NCI-H446 (cell line): ENCODE measurements around the gene CADM2.
"Not testable (repeated sequence)": the region's sequence is repeated elsewhere in the genome, so short reads cannot be mapped to it uniquely, and the experiment has no call there.

Experiments used
- DNase-seq, 2 experiments: peaks; one replicate each; lab custom pipeline; 2025; lab: John Stamatoyannopoulos, UW

The CADM2 gene

GRCh38 chr3:84958495-84959469, at the start of gene CADM2:
Gene CADM2, plus strand, starts transcription at chr3:84958989.
- peak; percentile 13 to 75 for DNase-seq

GRCh38 chr3:84918592-84918991, 40.2 kb upstream of the CADM2 start:
- DNase-seq: not testable (repeated sequence)

- DNase-seq: no peak
Measured at GRCh38 chr3:84922682-84923081, 36.1 kb upstream of the CADM2 start.

GRCh38 chr3:84925571-84925970, 33.2 kb upstream of the CADM2 start:
- no peak for DNase-seq

GRCh38 chr3:84943379-84943778, 15.4 kb upstream of the CADM2 start:
- no peak for DNase-seq

GRCh38 chr3:84946240-84946639, 12.5 kb upstream of the CADM2 start:
- no peak for DNase-seq

- no peak for DNase-seq
Measured at GRCh38 chr3:84959470-84960271, 882 bp downstream of the CADM2 start.

- no peak for DNase-seq
Measured at GRCh38 chr3:84960581-84960980, 1.8 kb downstream of the CADM2 start.

GRCh38 chr3:84961011-84961410, 2.2 kb downstream of the CADM2 start:
- DNase-seq: no peak

GRCh38 chr3:84961521-84962255, 2.9 kb downstream of the CADM2 start:
- DNase-seq: no peak

GRCh38 chr3:84962415-84962814, 3.6 kb downstream of the CADM2 start:
- DNase-seq: no peak

GRCh38 chr3:84963137-84963536, 4.3 kb downstream of the CADM2 start:
- no peak for DNase-seq

- DNase-seq: peak in 1 of 2 experiments; percentile 1
Measured at GRCh38 chr3:84965141-84965540, 6.4 kb downstream of the CADM2 start.

GRCh38 chr3:84967767-84968581, 9.2 kb downstream of the CADM2 start:
- DNase-seq: peak in 1 of 2 experiments; percentile 3

GRCh38 chr3:84968701-84969235, 10.0 kb downstream of the CADM2 start:
- DNase-seq: no peak

GRCh38 chr3:84974347-84974746, 15.6 kb downstream of the CADM2 start:
- DNase-seq: no peak

- DNase-seq: no peak
Measured at GRCh38 chr3:84977021-84977420, 18.2 kb downstream of the CADM2 start.

- no peak for DNase-seq
Measured at GRCh38 chr3:84978843-84979242, 20.1 kb downstream of the CADM2 start.

GRCh38 chr3:84980011-84980410, 21.2 kb downstream of the CADM2 start:
- DNase-seq: peak in 1 of 2 experiments; percentile 6

- no peak for DNase-seq
Measured at GRCh38 chr3:84980456-84980855, 21.7 kb downstream of the CADM2 start.

GRCh38 chr3:84983490-84983889, 24.7 kb downstream of the CADM2 start:
- no peak for DNase-seq
